22Rv1 (cell line): ENCODE results near the gene XAF1.
"Not testable (repeated sequence)": the region's sequence is repeated elsewhere in the genome, so short reads cannot be mapped to it uniquely, and the experiment has no call there.

ENCODE experiments used
- H3K27ac ChIP-seq: fragments of 450-650 bp; 2 replicates; pipeline ENCODE4 v1.5.1; 2017
- CTCF ChIP-seq: fragments of 450-650 bp; IDR thresholded peaks from 2 replicates; pipeline ENCODE4 v1.5.1; 2017; ENCODE audit warnings: mild to moderate bottlenecking
- ZFX ChIP-seq: fragments of 450-650 bp; IDR thresholded peaks from 2 replicates; pipeline ENCODE4 v1.6.1; 2017; ENCODE audit warnings: antibody characterized with exemption, borderline replicate concordance

The XAF1 gene

GRCh38 chr17:6800422-6801027 lies 44.7 kb downstream of the XAF1 start:
- TF ChIP-seq CTCF = no peak; the same call in 1 of the 2 replicates
- no peak for TF ChIP-seq ZFX
- H3K27ac ChIP-seq = no peak overlapping the region

- TF ChIP-seq ZFX (no peak), CTCF (no peak)
These were observed 55.7 kb downstream of the XAF1 start for GRCh38 chr17:6811510-6811909.

GRCh38 chr17:6812295-6812694 lies 56.4 kb downstream of the XAF1 start:
- TF ChIP-seq CTCF (no peak), ZFX (no peak)
- H3K27ac ChIP-seq = no peak overlapping the region

More at GRCh38 chr17:6811510-6811909, 55.7 kb downstream of the XAF1 start:
- no peak overlapping the region for H3K27ac ChIP-seq

GRCh38 chr17:6815775-6816174 lies 59.9 kb downstream of the XAF1 start:
- no peak overlapping the region for H3K27ac ChIP-seq
- TF ChIP-seq CTCF (no peak), ZFX (no peak)

- not testable (repeated sequence) for H3K27ac ChIP-seq
These were observed 60.5 kb downstream of the XAF1 start for GRCh38 chr17:6816368-6816767.

GRCh38 chr17:6818938-6819337 lies 63.1 kb downstream of the XAF1 start:
- H3K27ac ChIP-seq = no peak overlapping the region
- no peak for TF ChIP-seq ZFX
- no peak for TF ChIP-seq CTCF

GRCh38 chr17:6823011-6823442 lies 67.2 kb downstream of the XAF1 start:
- no peak overlapping the region for H3K27ac ChIP-seq
- TF ChIP-seq ZFX (no peak), CTCF (no peak)
